H9 (cell line): ENCODE measurements around the gene MAP2K7. TPM values are rescaled to one million over a fixed set of nuclear protein-coding genes. Genes with fewer than 3 reads are reported as not detected.

ENCODE experiments used
- DNase-seq: peaks from one replicate; pipeline ENCODE4 v3.0.0-alpha.2; 2017
- H2AFZ ChIP-seq: one replicate; pipeline ENCODE4 v1.6.1; 2013; ENCODE audit warnings: mild to moderate bottlenecking, low read length, control low read depth, moderate library complexity
- H2AK5ac ChIP-seq: 2 replicates; pipeline ENCODE4 v1.6.1; 2013; ENCODE audit warnings: low read length, control low read depth, mixed read lengths; ENCODE audit not compliant: insufficient read length
- H2BK120ac ChIP-seq: one replicate; pipeline ENCODE4 v1.6.1; 2013; ENCODE audit warnings: low read depth, mild to moderate bottlenecking, low read length, control low read depth, inconsistent platforms; ENCODE audit not compliant: poor library complexity, severe bottlenecking
- H2BK12ac ChIP-seq: 2 replicates; pipeline ENCODE4 v1.6.1; 2013; ENCODE audit warnings: low read length, control low read depth, mixed read lengths, low read depth; ENCODE audit not compliant: insufficient read length
- H2BK15ac ChIP-seq: 2 replicates; pipeline ENCODE4 v1.6.1; 2013; ENCODE audit warnings: low read depth, low read length, control low read depth
- H2BK20ac ChIP-seq: one replicate; pipeline ENCODE4 v1.6.1; 2013; ENCODE audit warnings: low read depth, mild to moderate bottlenecking, low read length, control low read depth, inconsistent platforms; ENCODE audit not compliant: poor library complexity, severe bottlenecking
- H2BK5ac ChIP-seq: 2 replicates; pipeline ENCODE4 v1.6.1; 2013; ENCODE audit warnings: low read length, control low read depth, mixed read lengths; ENCODE audit not compliant: insufficient read length
- H3K14ac ChIP-seq: 2 replicates; pipeline ENCODE4 v1.6.1; 2013; ENCODE audit warnings: low read length, control low read depth; ENCODE audit not compliant: insufficient read depth
- H3K18ac ChIP-seq: 2 replicates; pipeline ENCODE4 v1.6.1; 2013; ENCODE audit warnings: low read depth, mild to moderate bottlenecking, mixed read lengths, low read length, control low read depth; ENCODE audit not compliant: insufficient read length
- H3K23ac ChIP-seq: 2 replicates; pipeline ENCODE4 v1.6.1; 2013; ENCODE audit warnings: low read length, control low read depth, mixed read lengths, low read depth; ENCODE audit not compliant: insufficient read length
- H3K23me2 ChIP-seq: 2 replicates; pipeline ENCODE4 v1.6.1; 2013; ENCODE audit warnings: low read depth, mild to moderate bottlenecking, mixed read lengths, low read length, control low read depth; ENCODE audit not compliant: insufficient read length, poor library complexity, severe bottlenecking
- H3K27ac ChIP-seq: 2 replicates; pipeline ENCODE4 v1.5.1; 2013; ENCODE audit warnings: low read length, control low read depth, mixed read lengths, low read depth; ENCODE audit not compliant: insufficient read length
- H3K27me3 ChIP-seq: 2 replicates; pipeline ENCODE4 v1.6.1; 2013; ENCODE audit warnings: low read length, control low read depth, inconsistent platforms; ENCODE audit not compliant: insufficient read depth
- H3K4ac ChIP-seq: 2 replicates; pipeline ENCODE4 v1.6.1; 2013; ENCODE audit warnings: low read depth, mild to moderate bottlenecking, control low read depth, inconsistent platforms, low read length, moderate library complexity
- H3K4me1 ChIP-seq: 2 replicates; pipeline ENCODE4 v1.6.1; 2013; ENCODE audit warnings: low read length, control low read depth, inconsistent platforms; ENCODE audit not compliant: insufficient read depth
- H3K4me2 ChIP-seq: 2 replicates; pipeline ENCODE4 v1.6.1; 2013; ENCODE audit warnings: low read length, control low read depth, mixed read lengths; ENCODE audit not compliant: insufficient read length, insufficient read depth
- H3K56ac ChIP-seq: 2 replicates; pipeline ENCODE4 v1.6.1; 2013; ENCODE audit warnings: low read depth, mild to moderate bottlenecking, mixed read lengths, low read length, control low read depth; ENCODE audit not compliant: insufficient read length
- H3K79me1 ChIP-seq: 2 replicates; pipeline ENCODE4 v1.6.1; 2013; ENCODE audit warnings: low read depth, mild to moderate bottlenecking, moderate library complexity, low read length, control low read depth, inconsistent platforms; ENCODE audit not compliant: insufficient read depth, poor library complexity, severe bottlenecking
- H3K79me2 ChIP-seq: 2 replicates; pipeline ENCODE4 v1.6.1; 2013; ENCODE audit warnings: low read length, control low read depth, inconsistent platforms; ENCODE audit not compliant: insufficient read depth
- H3K9ac ChIP-seq: 2 replicates; pipeline ENCODE4 v1.6.1; 2013; ENCODE audit warnings: low read length, control low read depth, mixed read lengths; ENCODE audit not compliant: insufficient read length; ENCODE audit errors: extremely low read depth
- H3K9me3 ChIP-seq: one replicate; pipeline ENCODE4 v1.6.1; 2013; ENCODE audit warnings: low read depth, low read length, inconsistent platforms; ENCODE audit not compliant: control insufficient read depth
- H3T11ph ChIP-seq: one replicate; pipeline ENCODE4 v1.6.1; 2013; ENCODE audit warnings: mild to moderate bottlenecking, low read length, control low read depth, inconsistent platforms
- H4K20me1 ChIP-seq: one replicate; pipeline ENCODE4 v1.6.1; 2013; ENCODE audit not compliant: control insufficient read depth, insufficient read length, insufficient read depth
- H4K5ac ChIP-seq: 2 replicates; pipeline ENCODE4 v1.6.1; 2013; ENCODE audit warnings: low read depth, mild to moderate bottlenecking, mixed read lengths, low read length, control low read depth; ENCODE audit not compliant: insufficient read length
- H4K8ac ChIP-seq: replicated peaks from 2 replicates; pipeline ENCODE4 v1.6.1; 2013; ENCODE audit warnings: low read length, control low read depth, mixed read lengths, low read depth; ENCODE audit not compliant: insufficient read length
- H4K91ac ChIP-seq: 2 replicates; pipeline ENCODE4 v1.6.1; 2013; ENCODE audit warnings: low read depth, mild to moderate bottlenecking, moderate library complexity, mixed read lengths, low read length, control low read depth; ENCODE audit not compliant: insufficient read length
- H3K27ac Mint-ChIP-seq, 3 experiments: 2 replicates in 2 of 3; 3 replicates in 1 of 3; pipeline ENCODE4 v1.8.0; 2020 to 2021; ENCODE audit warnings: mixed read lengths in 3 of 3, mild to moderate bottlenecking in 1 of 3, moderate library complexity in 1 of 3
- H3K27me3 Mint-ChIP-seq: 2 replicates; pipeline ENCODE4 v1.8.0; 2021; ENCODE audit warnings: low read depth, mild to moderate bottlenecking, moderate library complexity, mixed read lengths
- H3K36me3 Mint-ChIP-seq, 3 experiments: 2 replicates in 2 of 3; 3 replicates in 1 of 3; pipeline ENCODE4 v1.8.0; 2020 to 2021; ENCODE audit warnings: low read depth in 3 of 3, mixed read lengths in 3 of 3; ENCODE audit not compliant: insufficient read depth in 1 of 3
- H3K4me1 Mint-ChIP-seq, 2 experiments: 2 replicates each; pipeline ENCODE4 v1.8.0; 2020; ENCODE audit warnings: mixed read lengths in 2 of 2
- H3K4me3 Mint-ChIP-seq, 2 experiments: 2 replicates in 1 of 2; 3 replicates in 1 of 2; pipeline ENCODE4 v1.8.0; 2020 to 2021; ENCODE audit warnings: mild to moderate bottlenecking in 2 of 2, mixed read lengths in 2 of 2, moderate library complexity in 1 of 2
- H3K9me3 Mint-ChIP-seq, 2 experiments: 2 replicates in 1 of 2; 3 replicates in 1 of 2; pipeline ENCODE4 v1.8.0; 2020; ENCODE audit warnings: mild to moderate bottlenecking in 2 of 2, mixed read lengths in 2 of 2, moderate library complexity in 1 of 2
- CTCF ChIP-seq: fragments of 200-600 bp; sonication (generic); conservative IDR thresholded peaks from 3 replicates; pipeline ENCODE4 v1.8.0; 2021; ENCODE audit warnings: antibody characterized with exemption, mild to moderate bottlenecking
- WGBS: extraction: QIAGEN DNeasy Blood & Tissue Kit; methylation state at CpG from one replicate; pipeline ENCODE4 v1.1.7; 2013; ENCODE audit warnings: missing lambda C conversion rate, low lambda C conversion rate, mixed read lengths; ENCODE audit not compliant: insufficient read length; ENCODE audit errors: extremely low coverage; 5-methylcytosine and 5-hydroxymethylcytosine counted together
- total RNA-seq: library from RNA; stranded (reverse); gene quantifications from 2 replicates; pipeline ENCODE4 v1.2.1, GENCODE V29; 2021

Gene MAP2K7
- total RNA-seq, 1 experiment from 2014 or later, result 48.1 TPM

- H3K4me2 ChIP-seq, result peak within 1 kb of the TSS; percentile 51
- Mint-ChIP-seq H3K4me1 (peaks cover 6 to 11% of the 10 kb centered on the region in 2 experiments), H3K27ac (peak within 1 kb of the TSS in 1 of 3 experiments; percentile 94; a peak in 1 of 7 replicates), H3K27me3 (no peaks in the 10 kb centered on the region), H3K4me3 (peak within 1 kb of the TSS; percentile 78 to 91), H3K36me3 (peaks cover 7 to 38% (median 19%) of the 10 kb centered on the region in 3 experiments; a peak in 6 of 7 replicates), H3K9me3 (no peaks in the 10 kb centered on the region)
- no peaks in the 10 kb centered on the region for H3K9me3 ChIP-seq
- no peak within 1 kb of the TSS for H3K9ac ChIP-seq
- no peak within 1 kb of the TSS for H3T11ph ChIP-seq
- H3K27ac ChIP-seq, result no peak within 1 kb of the TSS
- H2BK120ac ChIP-seq, result no peak within 1 kb of the TSS
- H3K79me2 ChIP-seq, result no peaks in the 10 kb centered on the region
- H3K4ac ChIP-seq, result no peak within 1 kb of the TSS
- no CpG with 5 or more reads among the region's 65 CpGs for WGBS
- H3K18ac ChIP-seq, result no peak within 1 kb of the TSS
- H3K23ac ChIP-seq, result no peak within 1 kb of the TSS
- H2BK5ac ChIP-seq, result no peak within 1 kb of the TSS
- H3K27me3 ChIP-seq, result no peaks in the 10 kb centered on the region
- no peak within 1 kb of the TSS for H4K8ac ChIP-seq
- DNase-seq, result peak; percentile 71
- H2BK20ac ChIP-seq, result no peak within 1 kb of the TSS
- no peaks in the 10 kb centered on the region for H3K79me1 ChIP-seq
- no peak within 1 kb of the TSS for H2AK5ac ChIP-seq
- H4K20me1 ChIP-seq, result no peaks in the 10 kb centered on the region
- H3K23me2 ChIP-seq, result no peaks in the 10 kb centered on the region
- H4K91ac ChIP-seq, result no peak within 1 kb of the TSS
- no peak within 1 kb of the TSS for H4K5ac ChIP-seq
- H2BK12ac ChIP-seq, result no peak within 1 kb of the TSS
- no peak within 1 kb of the TSS for H3K56ac ChIP-seq
- no peak; the same call in 1 of the 3 replicates for TF ChIP-seq CTCF
- no peak within 1 kb of the TSS; the same call in 1 of the 2 replicates for H2BK15ac ChIP-seq
- H3K14ac ChIP-seq, result peak within 1 kb of the TSS; percentile 62; the same call in 1 of the 2 replicates
- H2AFZ ChIP-seq, result no peak within 1 kb of the TSS
- H3K4me1 ChIP-seq, result 0 out of 2 replicates have a peak, but pooled peaks cover 4% of the 10 kb centered on the region
These were observed 22.5 kb downstream of the MAP2K7 start, which contains the start of gene CTXN1 for GRCh38 chr19:7926021-7926726. Gene CTXN1 (minus strand): TSS chr19:7926135. CDS start chr19:7925538, 597 bp downstream.
